RKO (cell line): Measurements from ENCODE around the gene ATP10A.

Experiments used
- DNase-seq: peaks from one replicate; pipeline ENCODE4 v3.0.0-alpha.2; 2016; ENCODE audit warnings: low spot score

Gene ATP10A

GRCh38 chr15:25812073-25812472, 51.1 kb downstream of the ATP10A start:
- no peak for DNase-seq

DNA sequence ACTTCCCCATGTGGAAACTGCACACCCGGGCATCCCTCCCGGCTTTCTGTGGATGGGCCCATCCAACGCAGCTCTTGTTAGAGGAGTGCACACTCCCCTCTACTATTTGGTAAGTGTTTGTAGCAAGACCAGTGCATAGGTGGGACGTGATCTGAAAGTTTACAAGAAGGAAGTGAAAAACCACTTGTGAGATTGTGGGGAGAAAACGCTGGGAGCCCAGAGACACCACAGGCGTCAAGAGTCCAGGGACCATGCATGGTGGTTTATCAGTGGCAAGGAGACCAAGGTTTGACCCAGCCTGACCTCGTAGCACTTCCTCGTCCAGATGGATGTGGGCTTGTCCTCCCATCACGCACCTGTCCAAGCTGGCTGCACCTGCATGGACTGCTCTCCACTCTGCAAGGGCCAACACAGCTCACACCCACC, 51.6 kb downstream of the ATP10A start:
- DNase-seq, result no peak

DNA sequence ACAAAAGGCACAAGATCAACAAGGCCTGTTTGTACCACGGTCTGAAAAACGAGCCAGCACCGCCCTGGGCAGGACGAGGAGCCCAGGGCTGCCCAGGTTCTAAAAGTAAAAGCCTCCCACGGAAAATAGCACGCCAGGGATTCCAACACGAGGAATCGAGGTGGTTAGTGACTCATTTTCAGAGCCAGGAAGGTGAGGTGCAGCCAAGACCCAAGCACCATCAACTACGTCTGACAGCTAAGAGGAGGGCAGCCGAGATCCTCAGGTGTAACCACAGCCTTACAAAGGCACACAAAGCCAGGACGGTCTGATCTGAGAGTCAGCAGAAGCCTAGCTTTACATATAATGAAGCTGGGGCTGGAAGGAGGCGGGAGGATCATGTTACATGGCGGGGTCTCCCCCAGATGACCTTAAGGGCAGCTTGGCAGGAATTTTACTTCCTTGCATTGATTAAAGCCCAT, 52.5 kb downstream of the ATP10A start:
- DNase-seq, result no peak

GRCh38 chr15:25810154-25810553, 53.0 kb downstream of the ATP10A start:
- DNase-seq, result no peak

GRCh38 chr15:25807063-25807462, 56.1 kb downstream of the ATP10A start:
- DNase-seq, result no peak

DNA sequence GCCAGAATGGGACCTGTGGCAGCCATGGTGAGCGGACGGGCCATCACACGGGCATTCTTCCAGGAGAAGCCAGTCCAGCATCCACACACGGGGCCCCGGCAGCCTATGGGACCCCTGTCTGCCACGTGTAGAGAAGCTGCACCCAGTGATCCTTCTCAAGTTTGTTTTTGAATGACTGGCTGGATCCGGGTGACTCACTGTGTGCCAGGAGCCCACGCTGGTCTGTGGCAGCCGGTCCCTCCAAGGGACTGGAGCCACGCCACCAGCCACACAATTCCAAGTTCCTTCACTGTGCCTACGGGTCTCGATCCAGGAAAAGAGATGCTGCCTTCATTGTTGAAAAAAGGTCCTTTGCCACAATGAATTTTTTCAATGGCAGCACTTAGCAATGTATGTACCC, 58.1 kb downstream of the ATP10A start:
- no peak for DNase-seq

DNA sequence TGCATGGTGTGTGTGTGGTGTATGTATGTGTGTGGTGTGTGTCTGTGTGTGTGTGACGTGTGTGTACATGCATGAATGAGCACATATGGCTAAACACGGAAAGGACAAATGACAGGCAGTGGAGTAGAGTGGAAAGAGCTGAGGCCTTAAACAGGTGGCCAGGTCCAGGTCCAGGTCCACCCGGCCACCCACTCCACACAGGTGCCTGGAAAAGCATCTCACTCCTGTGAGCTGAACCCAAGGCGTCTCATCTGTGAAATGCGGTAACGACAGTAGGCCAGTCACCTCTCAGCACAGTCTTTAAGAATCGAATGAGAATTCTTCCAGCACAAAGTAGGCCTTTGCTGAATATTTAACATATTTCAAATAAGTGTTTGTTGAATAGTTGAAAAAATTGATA, 58.7 kb downstream of the ATP10A start:
- no peak for DNase-seq

DNA sequence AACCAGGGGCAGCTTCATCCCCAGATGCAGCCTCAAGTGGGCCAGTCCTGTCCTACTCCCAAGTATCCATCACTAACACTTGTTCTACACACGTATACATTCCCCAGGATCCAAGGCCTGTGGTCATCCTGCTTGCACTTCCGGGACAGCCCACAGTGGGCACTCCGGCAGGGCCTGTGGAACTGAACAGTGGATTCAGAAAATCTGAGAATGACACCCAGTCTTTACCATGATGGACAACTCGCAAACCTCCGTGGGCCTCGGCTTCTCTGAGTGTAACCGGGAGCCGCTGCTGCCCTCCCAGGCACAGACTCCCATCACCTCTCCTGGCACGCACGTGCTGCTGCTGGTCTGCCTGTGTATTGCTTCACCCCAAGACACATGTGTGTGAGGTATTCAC, 59.6 kb downstream of the ATP10A start:
- no peak for DNase-seq

GRCh38 chr15:25803036-25803435, 60.1 kb downstream of the ATP10A start:
- no peak for DNase-seq

GRCh38 chr15:25802285-25802830, 60.8 kb downstream of the ATP10A start:
- DNase-seq, result no peak

- no peak for DNase-seq
These were observed 61.4 kb downstream of the ATP10A start for GRCh38 chr15:25801586-25802284.

- no peak for DNase-seq
These were observed 62.2 kb downstream of the ATP10A start for GRCh38 chr15:25800761-25801515.

DNA sequence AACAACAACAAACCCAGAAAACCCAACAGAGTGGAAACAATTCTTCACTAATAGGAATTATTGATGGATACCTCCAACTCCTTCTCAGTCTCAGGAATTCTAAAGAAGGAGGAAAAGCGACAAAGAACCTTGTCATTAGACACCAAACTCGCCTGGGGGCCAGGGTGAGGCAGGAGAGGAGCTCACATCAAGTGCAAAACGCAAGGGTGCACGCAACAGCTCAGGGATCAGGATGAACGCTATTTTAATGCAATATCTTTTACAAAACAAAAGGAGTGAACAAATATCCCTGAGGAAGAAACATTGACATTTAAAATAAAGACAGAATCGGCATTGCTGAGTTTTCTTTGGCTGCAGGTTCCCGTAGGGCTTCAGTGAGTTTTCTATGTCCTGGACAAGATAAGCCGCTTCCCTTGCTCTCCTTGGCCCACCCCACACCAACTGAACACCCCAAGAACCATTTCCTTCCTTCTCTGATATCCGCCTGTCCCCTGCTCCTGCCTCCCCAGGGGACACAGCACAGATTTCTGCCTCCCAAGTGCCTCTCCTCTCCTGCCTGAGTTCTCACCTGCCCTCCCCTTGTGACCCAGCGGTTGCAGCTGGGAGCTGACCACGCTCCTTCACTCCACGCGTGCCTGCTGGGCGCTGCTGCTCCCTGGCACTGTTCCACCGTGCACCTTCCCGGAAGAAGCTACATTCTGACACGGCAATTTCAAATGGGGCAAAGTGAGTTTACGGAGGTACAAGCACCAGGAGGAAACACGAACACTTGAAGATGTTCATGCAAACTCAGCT, 63.0 kb downstream of the ATP10A start:
- DNase-seq, result no peak

GRCh38 chr15:25797936-25798901, 64.9 kb downstream of the ATP10A start:
- no peak for DNase-seq

GRCh38 chr15:25797511-25797935, 65.6 kb downstream of the ATP10A start:
- DNase-seq, result no peak

DNA sequence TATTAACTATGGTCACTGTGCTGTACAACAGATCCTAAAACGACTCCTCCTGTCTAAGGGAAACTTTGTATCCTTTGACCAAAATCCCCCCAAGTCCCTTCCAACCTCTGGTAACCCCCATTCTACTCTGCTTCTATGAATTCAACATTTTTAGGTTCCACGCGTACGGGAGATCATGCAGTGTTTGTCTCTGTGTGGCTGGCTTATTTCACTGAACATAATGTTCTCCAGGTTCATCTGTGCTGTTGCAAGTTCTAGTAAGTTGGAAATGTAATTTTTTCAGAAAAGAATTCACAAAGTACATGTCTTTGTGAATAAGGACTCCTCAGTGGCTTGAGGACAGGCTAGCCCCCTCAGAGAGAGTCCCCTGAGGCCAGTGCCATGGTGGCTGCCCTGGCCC, 66.1 kb downstream of the ATP10A start:
- no peak for DNase-seq

DNA sequence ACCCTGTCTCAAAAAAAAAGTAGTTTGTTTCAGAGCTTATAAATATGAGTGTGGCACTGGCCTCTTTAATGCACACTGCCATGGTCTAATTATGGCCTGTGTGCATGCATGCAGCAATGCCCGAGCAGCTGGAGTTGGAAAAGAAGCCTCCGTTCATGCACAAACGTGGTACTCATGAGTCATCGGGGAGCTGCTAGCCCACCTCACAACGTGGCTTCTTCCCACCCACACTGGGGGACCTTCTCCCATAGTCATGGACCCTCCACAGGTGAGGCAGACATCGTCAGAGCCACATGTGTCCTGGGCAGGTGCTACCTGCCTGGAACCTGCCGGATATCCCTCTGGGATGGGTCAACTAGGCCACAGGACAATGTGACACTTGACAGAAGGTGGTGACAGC, 66.7 kb downstream of the ATP10A start:
- DNase-seq, result no peak

DNA sequence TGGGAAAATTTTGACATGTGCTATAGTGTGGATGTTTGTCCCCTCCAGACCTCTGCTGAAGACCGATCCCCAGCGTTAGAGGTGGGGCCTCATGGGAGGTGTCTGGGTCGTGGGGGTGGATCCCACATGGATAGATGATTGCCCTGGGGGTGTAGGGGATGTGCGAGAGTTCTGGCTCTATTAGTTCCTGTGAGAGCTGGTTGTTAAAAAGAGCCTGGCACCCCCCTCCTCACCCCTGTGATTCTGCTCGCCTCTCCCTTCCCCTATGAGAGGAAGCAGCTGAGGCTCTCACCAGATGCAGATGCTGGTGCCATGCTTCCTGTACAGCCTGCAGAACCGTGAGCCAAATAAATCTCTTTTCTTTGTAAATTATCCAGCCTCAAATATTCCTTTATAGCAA, 67.4 kb downstream of the ATP10A start:
- DNase-seq, result no peak

DNA sequence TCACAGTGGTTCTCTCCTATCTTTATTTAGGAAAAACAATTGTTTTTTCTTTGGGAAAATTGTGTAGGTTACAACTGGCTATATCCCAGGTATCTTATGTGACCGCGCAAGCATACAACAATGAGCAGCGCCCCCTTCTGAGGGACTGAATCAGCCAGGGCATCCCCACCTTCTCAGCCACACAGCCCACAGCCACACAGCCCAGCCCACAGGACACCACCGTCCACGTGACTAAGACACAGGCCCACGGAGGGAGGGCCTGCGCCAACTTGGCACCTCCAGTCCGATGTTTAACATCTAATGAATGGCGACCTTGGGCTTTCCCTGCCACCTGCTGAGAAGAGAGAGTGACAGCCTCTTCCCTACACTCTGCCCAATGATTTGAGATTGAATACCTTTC, 68.1 kb downstream of the ATP10A start:
- DNase-seq, result no peak

DNA sequence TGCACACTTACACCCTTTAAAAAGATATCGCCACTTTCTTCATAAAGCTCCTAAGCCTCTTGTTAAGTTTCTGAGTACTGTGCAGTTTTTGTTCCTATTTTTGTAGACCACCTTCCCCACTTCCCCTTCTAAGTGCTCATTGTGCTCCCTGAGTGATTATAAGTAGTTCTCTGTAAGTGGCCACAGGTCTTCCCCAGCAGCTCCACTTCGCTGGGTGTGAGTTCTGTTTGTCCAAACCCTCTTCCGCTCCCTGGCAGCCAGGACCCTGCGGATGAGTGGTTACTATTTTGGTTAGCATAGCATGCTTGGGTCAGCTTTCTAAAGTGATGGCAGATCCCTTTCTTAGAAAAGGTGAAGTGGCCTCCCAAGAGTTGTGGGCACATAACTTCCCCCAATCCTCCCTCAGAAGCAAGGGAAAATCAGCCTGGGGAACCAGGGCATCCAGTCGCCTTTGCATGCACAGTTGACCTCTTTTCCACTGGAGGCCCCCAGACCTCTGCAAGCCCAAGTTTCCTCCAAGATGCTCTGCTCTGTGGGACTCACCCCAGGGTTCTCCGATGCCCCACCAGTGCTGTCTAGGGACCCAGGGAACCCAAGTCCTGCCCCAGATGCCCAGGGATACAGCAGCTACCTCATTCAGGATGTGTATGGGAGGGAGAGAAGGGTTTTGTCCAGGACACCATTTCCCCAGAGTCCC, 69.6 kb downstream of the ATP10A start:
- DNase-seq, result no peak

DNA sequence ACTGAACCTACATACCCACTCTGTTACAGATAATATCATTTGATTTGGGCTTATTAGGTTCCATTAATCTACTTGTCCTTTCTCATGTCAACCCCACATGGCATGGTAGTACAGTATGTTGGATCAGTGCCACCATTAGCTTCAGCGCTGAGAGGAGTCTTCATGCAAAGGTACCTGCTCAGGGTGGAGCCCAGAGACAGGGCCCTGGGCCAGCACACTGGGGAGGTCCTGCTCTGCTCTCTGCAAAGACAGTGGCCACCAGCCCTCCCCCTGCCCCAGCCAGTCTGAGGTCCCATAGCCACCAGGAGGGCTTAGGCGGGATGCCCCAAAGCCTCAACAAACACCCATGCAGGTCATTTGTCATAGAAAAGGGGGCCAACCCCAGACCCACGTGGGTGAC, 71.0 kb downstream of the ATP10A start:
- DNase-seq, result no peak
